A673 (cell line): ENCODE results near the gene COL9A1. TPM values are rescaled to one million over a fixed set of nuclear protein-coding genes. Genes with fewer than 3 reads are reported as not detected.

Experiments used
- BruUV-seq: library from RNA; stranded (reverse); fragments of 400-500 nt; replicated peaks from 2 replicates; lab custom pipeline; 2021; lab: Mats Ljungman, UMichigan
- CTCF ChIA-PET: fragments of 300-600 bp; sonication (Branson Sonifier 250); formaldehyde crosslinking; loops from one replicate; lab custom pipeline; 2022; ENCODE audit warnings: antibody characterized with exemption; lab: Charles Lee
- POLR2A ChIA-PET: fragments of 300-600 bp; sonication (Branson Sonifier 250); formaldehyde crosslinking; loops from one replicate; lab custom pipeline; 2022; ENCODE audit warnings: antibody characterized with exemption; ENCODE audit not compliant: low non-redundant PET; lab: Charles Lee
- DNase-seq: peaks from one replicate; pipeline ENCODE4 v3.0.0-alpha.2; 2015; ENCODE audit warnings: low spot score
- H3K27ac ChIP-seq: fragments of 200-600 bp; sonication (generic); 2 replicates; pipeline ENCODE4 v1.5.1; 2016; ENCODE audit warnings: mixed run types, low read depth, mild to moderate bottlenecking, mixed read lengths, antibody characterized with exemption, low read length; ENCODE audit not compliant: poor library complexity, severe bottlenecking
- H3K27me3 ChIP-seq: fragments of 200-600 bp; sonication (generic); replicated peaks from 2 replicates; pipeline ENCODE4 v1.6.1; 2017; ENCODE audit warnings: mixed run types, low read depth, mild to moderate bottlenecking, mixed read lengths, antibody characterized with exemption, low read length; ENCODE audit not compliant: insufficient read depth, poor library complexity
- H3K36me3 ChIP-seq: fragments of 200-600 bp; sonication (generic); 2 replicates; pipeline ENCODE4 v1.6.1; 2016; ENCODE audit warnings: mixed run types, mild to moderate bottlenecking, mixed read lengths, antibody characterized with exemption, low read length; ENCODE audit not compliant: insufficient read depth, poor library complexity, severe bottlenecking
- H3K4me1 ChIP-seq: fragments of 200-600 bp; sonication (generic); 2 replicates; pipeline ENCODE4 v1.6.1; 2017; ENCODE audit warnings: mixed run types, mild to moderate bottlenecking, mixed read lengths, antibody characterized with exemption, low read length; ENCODE audit not compliant: insufficient read depth, poor library complexity, severe bottlenecking
- H3K4me3 ChIP-seq: fragments of 200-600 bp; sonication (generic); 2 replicates; pipeline ENCODE4 v1.5.1; 2016; ENCODE audit warnings: low read depth, mixed run types, mild to moderate bottlenecking, mixed read lengths, low read length; ENCODE audit not compliant: poor library complexity, severe bottlenecking
- H3K9me3 ChIP-seq: fragments of 200-600 bp; sonication (generic); 2 replicates; pipeline ENCODE4 v1.6.1; 2016; ENCODE audit warnings: mixed run types, low read depth, mild to moderate bottlenecking, mixed read lengths, antibody characterized with exemption, low read length; ENCODE audit not compliant: poor library complexity, severe bottlenecking
- CTCF ChIP-seq: fragments of 300-800, 200-600 bp; sonication (generic); conservative IDR thresholded peaks from 2 replicates; pipeline ENCODE4 v1.5.1; 2017; ENCODE audit warnings: low read depth, mild to moderate bottlenecking, antibody characterized with exemption, low read length, moderate library complexity, mixed read lengths
- EZH2 ChIP-seq: fragments of 200-600 bp; sonication (generic); IDR thresholded peaks from 2 replicates; pipeline ENCODE4 v1.6.1; 2017; ENCODE audit warnings: borderline replicate concordance, low read depth, mild to moderate bottlenecking, mixed read lengths, antibody characterized with exemption, low read length; ENCODE audit not compliant: poor library complexity, severe bottlenecking
- intact Hi-C: fragments of 100-400 bp; cut with micrococcal nuclease; formaldehyde crosslinking; loops from one replicate; pipeline ENCODE4 v1.10.0; 2022; ENCODE audit not compliant: unreplicated experiment
- total RNA-seq: library from RNA; stranded (reverse); gene quantifications from 2 replicates; pipeline ENCODE4 v1.2.3, GENCODE V29; 2021

COL9A1 gene
- total RNA-seq, 1 experiment from 2014 or later: not detected

DNA sequence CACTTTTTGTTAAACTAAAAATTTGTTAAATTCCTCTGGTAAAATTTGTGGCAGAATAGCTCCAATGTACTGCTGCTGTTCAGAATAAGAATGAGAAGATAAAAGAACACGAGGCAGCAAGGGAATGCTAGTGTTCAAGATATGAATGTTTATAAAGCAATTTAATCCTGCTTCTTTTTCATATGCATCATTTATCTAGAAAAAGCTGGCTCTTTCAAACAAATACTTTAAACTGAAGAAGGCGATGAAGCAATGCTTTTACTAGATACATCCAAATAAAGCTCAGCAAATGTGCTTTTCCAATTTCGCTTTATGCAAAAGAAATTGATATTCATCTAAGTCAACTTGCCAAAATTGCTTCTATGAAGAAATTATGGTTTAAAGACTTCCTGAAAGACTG lies 66.5 kb downstream of the COL9A1 start:
- POLR2A ChIA-PET: no interaction called here
- TF ChIP-seq EZH2: no peak
- no peak for TF ChIP-seq CTCF
- Histone ChIP-seq H3K9me3 (no peaks in the 10 kb centered on the region), H3K36me3 (no peaks in the 10 kb centered on the region), H3K27me3 (peaks cover 9% of the 10 kb centered on the region), H3K4me3 (no peak overlapping the region), H3K4me1 (no peaks in the 10 kb centered on the region), H3K27ac (no peak overlapping the region)
- intact Hi-C loops: no loop called here
- CTCF ChIA-PET: interaction anchor here (0.7 kb wide), 1 partner anchor 11 kb away, joined by 7 read pairs; no protein-coding TSS in a partner anchor
- DNase-seq: no peak
- BruUV-seq: no TSS peak

GRCh38 chr6:70234561-70235236 lies 68.2 kb downstream of the COL9A1 start:
- Histone ChIP-seq H3K27me3 (peaks cover 9% of the 10 kb centered on the region), H3K4me3 (no peak overlapping the region), H3K27ac (no peak overlapping the region), H3K4me1 (no peaks in the 10 kb centered on the region), H3K36me3 (no peaks in the 10 kb centered on the region), H3K9me3 (no peaks in the 10 kb centered on the region)
- intact Hi-C loops: no loop called here
- no peak for DNase-seq
- BruUV-seq: no TSS peak
- TF ChIP-seq CTCF (no peak), EZH2 (no peak)
- ChIA-PET CTCF (no interaction called here), POLR2A (no interaction called here)

DNA sequence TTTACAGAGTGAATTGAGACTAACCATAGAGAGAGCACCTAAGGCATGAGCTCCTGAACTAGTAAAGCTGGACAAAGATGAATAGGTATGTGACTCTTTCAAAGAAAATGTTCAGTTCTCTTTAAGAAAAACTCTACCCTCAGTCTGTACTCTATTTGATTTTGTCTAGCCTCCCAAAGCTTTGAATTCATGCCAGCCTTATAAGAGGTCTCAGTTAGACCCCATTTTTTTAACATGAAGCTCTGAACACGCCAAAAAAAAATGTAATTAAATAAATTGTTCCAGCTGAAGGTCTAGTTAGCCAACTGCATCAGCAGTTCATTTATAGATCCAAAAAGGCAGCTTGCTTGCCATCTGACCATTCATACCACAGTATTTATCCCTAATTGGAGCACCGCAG lies 71.6 kb downstream of the COL9A1 start:
- Histone ChIP-seq H3K4me3 (no peak overlapping the region), H3K36me3 (no peaks in the 10 kb centered on the region), H3K9me3 (no peaks in the 10 kb centered on the region), H3K27ac (no peak overlapping the region), H3K4me1 (no peaks in the 10 kb centered on the region), H3K27me3 (no peaks in the 10 kb centered on the region)
- BruUV-seq: no TSS peak
- intact Hi-C loops: no loop called here
- POLR2A ChIA-PET: interaction anchor here (0.6 kb wide), 1 partner anchor 28 kb away, joined by 3 read pairs; no protein-coding TSS in a partner anchor
- CTCF ChIA-PET: interaction anchor here (0.6 kb wide), 1 partner anchor 435 kb away, joined by 4 read pairs; no protein-coding TSS in a partner anchor
- TF ChIP-seq CTCF: no peak
- TF ChIP-seq EZH2: no peak
- no peak for DNase-seq
